GM21381 (cell line): ENCODE results near the gene VSIG10L2.
"Not testable (repeated sequence)": the region's sequence is repeated elsewhere in the genome, so short reads cannot be mapped to it uniquely, and the experiment has no call there.

Experiments used
- ATAC-seq: cut with Tn5 transposase; IDR thresholded peaks from one replicate; pipeline ENCODE4 v1.9.1; 2021; ENCODE audit warnings: mild to moderate bottlenecking, moderate library complexity; ENCODE audit not compliant: unreplicated experiment

Gene VSIG10L2

DNA sequence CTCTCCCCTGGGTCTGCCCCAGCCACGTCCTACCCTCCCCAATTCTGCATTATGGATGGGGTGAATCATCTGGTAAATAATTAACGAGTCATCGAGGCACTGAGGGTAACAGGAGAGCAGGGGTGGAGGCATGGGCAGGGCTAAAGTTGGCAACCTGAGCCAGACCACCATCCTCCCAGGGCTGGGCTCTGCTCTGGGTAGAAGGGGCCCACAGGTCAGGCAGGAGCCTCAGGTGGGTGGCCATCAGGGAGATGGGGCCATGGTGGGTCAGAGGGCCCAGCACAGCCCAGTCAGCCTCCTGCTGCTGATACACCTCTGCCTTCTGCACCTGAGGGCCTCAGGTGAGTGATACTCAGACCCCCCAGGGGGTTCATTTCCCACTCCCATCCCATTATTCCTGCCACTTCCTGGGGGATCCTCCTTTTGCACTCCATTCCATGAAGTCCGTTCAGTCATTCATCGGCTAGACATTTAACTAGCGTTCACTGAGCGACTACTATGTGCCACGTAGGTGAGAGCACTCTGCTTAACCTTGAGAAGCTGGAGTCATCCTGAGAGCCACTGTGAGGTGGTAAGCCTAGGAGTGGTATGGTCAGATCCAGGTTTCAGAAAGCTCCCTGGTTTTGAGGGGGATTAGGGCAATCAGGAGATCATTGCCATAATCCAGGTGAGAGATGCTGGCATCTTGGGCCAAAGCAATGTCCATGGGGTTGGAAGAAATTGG, at the start of gene VSIG10L2:
Gene VSIG10L2 (plus strand): TSS at position 248 of the 724 bp plus-strand sequence. CDS start 12 bp downstream, at position 260.
- ATAC-seq = no peak

DNA sequence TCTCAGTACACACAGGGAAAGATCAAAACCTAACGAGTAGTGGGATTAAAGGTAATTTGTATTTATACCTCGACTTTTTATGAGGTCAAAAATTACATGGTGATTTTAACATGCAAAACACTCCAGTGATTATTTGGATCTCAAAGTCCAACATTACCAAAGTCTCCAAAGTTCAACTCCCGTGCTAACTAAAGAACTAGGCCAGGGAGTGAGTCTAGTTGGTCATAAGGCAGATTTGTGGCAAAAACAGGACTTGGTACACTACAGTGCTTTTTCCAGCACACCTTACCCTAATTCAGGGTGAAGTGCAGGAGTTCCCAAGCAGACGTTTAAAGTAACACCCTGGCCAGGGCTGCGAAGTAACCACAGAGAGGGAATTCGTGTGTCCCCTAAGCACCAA, 44.0 kb upstream of the VSIG10L2 start:
- ATAC-seq = no peak

DNA sequence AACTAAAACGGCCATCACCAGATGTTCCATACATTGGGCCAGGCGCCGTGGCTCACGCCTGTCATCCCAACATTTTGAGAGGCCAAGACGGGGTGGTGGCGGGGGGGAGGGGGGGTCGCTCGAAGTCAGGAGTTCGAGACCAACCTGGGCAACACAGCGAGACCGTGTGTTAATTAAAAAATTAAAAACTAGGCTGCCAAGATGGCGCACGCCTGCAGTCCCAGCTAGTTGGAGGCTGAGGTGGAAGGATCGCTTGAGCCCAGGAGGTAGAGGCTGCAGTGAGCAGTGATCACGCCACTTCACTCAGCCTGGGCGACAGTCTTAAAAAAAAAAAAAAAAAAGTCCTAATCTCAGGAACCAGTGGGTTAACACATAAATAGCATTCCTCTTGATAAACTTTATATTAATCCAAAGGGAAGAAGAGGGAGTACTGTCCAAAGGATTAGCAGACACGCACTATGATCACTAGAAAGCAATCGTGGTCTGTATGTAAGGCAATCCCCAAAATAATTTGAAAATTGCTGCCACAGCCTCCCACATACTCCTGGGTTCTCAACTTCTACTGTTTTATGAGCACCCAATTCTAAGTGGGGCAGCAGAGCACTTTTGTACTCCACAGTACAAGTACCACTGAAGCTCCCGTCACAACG, 43.4 kb upstream of the VSIG10L2 start:
- no peak for ATAC-seq

DNA sequence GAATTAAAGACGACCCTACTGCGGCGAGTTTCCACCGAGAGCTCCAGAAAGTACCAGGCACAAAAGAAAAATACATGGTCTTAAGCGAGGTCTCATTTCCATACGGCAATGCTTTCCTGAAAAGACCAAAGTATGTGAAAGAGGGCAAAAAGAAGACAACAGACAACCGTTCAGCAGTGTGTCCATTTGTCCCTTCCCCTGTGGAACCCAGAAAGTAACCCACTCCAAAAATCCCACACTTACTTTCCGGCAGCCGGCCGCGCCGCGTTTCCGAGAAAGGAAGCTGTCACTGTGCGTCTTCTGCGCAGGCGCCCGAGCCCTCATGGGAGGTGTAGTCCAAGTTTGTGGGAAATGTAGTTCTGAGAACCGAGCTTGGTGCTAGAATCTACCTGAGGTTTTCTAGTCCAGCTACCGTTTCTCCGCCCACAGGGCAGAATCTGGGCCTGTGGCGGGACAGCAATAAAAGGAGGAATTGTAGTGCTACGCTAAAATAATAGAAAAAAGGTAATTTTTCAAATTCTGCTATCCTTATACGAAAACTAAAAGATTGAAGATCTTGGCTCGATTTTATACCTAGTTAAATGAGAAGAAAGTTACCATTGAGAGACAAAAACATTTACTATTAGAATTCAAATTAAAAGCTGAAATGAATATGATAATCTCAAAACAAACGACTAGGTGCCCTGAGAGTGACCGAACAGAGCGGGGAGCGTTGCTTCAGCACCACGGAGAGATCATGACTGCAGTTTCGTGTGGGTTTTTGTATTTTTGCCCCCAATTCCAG, 42.7 kb upstream of the VSIG10L2 start, which contains the start of gene PUS3:
Gene PUS3 (minus strand): TSS at position 280 of the 784 bp plus-strand sequence. CDS start 6,922 bp downstream, outside the sequence.
- peak; percentile 99 for ATAC-seq

DNA sequence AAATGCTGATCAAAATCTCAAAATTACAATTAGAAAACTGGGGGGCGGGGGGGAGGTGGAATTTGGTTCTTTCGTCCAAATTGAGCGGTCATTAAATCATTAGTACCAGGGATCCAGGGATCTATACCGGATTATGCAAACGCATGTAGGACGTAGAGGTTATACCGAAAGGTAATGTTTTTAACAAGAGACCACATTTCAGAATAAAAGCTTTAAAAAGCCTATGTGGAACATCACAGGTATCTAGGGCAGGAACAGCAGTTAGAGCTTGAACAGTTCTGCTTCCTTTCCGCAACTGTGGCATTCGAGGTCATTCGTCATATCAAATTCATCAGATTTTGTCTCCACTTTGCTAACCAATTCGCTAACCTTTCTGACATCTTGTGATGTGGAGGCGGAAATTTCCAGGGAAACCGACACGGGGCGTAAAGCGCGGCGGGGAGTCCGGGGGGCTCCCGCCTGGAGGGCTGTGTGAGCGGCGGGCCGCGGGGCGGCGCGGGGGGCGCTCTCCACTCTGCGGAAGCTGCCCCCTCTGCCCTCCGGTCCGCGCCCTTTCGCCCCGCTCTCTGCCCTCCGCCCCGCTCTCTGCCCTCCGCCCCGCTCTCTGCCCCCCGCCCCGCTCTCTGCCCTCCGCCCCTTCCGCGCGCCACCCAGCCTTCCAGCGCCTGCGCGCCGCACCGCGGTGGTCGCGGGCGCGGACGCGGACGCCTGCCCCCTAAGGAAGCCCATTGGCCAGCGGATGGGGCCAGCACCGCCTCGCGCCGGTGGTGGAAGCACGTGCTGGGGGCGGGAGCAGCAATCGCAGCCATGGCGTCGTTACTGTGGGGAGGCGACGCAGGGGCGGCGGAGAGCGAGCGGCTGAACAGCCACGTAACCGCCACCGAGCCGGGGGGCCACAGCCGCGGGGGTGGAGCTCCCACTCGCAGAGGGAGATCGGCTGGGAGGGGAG, 41.9 kb upstream of the VSIG10L2 start, which contains the start of gene DDX25:
Gene DDX25 (plus strand): TSS at position 798 of the 949 bp plus-strand sequence. CDS start 10 bp downstream, at position 808.
- ATAC-seq = no peak

DNA sequence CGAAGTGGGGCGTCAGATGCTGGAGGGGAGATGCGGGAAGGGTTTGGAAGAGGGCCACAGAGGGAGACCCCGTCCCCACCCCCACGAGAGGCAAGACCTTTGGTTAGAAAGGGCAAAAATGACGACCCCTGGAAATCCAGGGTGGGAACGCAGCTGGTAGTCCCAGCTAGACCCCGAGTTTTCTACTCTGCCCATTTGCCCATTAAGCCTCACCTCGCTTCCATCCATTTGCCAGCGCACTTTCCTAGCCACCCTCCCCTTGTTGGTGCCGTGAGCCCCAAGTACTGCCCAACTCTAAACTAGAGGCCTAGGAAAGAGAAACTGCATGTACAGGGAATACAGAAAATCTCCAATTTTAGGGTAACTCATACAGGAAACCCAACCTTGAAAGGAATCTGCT, 41.2 kb upstream of the VSIG10L2 start:
- no peak for ATAC-seq

DNA sequence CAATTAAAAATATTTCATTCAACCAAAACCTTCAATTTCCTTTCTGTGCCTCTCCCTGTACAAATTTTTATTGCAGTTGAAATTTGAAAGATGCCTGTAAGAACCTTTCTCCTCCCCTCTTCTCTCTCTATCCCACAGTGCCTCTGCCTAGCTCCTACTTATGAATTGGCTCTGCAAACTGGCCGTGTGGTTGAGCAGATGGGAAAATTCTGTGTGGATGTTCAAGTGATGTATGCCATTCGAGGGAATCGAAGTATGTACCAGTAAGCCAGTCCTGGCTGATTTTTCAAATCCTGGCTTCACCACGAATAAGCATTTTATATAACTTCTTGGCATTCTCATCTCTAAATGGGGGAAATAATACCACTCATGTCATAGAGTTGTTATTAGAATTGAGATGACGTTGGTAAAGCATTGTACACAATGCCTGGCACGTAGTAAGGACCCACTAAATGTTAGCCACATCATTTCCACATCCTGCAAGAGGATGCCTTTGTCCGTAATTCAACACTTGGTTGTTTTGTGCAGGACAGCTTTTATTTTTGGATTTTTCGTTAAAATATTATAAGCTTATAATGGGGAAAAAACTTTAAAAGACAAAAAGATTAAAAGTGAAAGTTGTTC, 35.5 kb upstream of the VSIG10L2 start:
- ATAC-seq = no peak

DNA sequence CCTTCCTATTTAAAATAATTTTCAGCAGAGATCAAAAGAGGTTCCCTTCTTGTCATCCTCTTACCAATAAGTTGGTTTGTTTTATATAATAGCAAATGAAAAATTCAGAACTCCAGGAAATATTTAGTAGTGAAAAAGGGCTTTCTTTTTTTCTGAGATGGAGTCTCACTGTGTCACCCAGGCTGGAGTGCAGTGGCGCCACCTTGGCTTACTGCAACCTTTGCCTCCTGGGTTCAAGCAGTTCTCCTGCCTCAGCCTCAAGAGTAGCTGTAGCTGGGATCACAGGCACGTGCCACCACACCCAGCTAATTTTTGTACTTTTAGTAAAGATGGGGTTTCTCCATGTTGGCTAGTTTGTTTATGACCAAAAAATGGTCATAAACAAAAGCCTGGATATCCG, 31.2 kb upstream of the VSIG10L2 start:
- ATAC-seq = not testable (repeated sequence)

DNA sequence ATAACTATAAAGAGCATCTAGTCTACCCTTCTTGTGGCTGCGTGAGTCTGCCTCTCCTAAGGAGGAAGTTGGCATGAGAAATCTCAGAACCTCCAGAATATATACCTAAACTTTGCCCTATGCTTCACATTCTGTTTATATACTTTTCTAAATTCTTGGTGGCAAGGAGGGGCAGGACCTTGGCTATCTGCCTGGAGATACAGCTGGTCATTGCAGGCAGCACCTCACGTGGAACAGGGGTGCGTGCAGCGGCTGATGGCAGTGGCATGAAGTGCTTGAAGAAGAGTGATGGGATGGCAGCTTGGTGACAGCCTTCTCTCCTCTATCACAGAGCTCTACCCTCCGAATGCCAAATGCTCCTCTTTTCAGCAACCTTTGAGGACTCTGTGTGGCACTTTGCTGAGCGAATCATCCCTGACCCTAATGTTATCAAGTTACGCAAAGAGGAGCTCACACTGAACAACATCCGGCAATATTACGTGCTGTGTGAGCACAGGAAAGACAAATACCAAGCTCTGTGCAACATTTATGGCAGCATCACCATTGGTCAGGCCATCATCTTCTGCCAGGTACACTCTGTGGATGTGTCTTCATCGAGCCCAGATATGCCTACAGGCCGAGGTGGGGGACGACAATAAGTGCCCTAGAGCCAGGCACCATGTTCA, 29.0 kb upstream of the VSIG10L2 start:
- ATAC-seq = no peak

DNA sequence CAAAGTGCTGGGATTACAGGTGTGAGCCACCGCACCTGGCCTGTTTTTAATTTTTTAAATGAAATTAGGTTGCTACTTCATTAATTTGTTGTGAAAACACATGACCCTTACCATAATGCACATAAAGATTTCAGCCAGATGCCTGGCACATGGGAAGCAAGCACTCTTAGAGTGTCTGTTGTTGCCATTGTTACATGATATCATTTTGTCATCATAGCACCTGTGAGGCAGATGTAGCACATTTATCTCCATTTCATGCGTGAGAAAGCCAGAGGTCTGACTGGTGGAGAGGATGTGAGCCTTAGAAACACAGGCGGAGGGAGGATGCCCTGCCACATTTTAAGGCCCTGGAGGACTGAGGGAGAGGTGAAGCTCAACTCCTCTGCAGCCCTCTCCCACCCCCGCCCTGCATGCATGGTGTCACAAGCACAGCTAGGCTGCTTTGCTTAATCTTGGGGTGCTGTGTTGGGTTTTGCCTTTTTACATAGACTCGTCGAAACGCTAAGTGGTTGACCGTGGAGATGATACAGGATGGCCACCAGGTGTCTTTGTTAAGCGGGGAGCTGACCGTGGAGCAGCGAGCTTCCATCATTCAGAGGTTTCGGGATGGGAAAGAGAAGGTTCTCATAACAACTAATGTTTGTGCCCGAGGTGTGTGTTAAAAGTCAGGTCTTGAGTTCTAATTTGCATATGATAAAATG, 27.6 kb upstream of the VSIG10L2 start:
- no peak for ATAC-seq

DNA sequence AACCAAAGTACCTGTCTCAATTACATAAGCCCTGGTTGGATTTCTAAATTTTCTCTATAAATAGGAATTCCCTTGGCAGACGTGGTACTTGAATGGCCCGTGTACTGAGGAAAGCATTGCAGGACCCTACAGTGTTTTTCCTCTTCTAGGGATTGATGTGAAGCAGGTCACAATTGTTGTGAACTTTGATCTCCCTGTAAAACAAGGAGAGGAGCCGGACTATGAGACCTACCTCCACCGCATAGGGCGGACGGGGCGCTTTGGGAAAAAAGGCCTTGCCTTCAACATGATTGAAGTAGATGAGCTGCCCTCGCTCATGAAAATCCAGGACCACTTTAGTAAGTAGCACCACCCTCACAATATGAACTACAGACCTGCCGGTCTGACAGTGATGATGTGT, 24.8 kb upstream of the VSIG10L2 start:
- no peak for ATAC-seq

DNA sequence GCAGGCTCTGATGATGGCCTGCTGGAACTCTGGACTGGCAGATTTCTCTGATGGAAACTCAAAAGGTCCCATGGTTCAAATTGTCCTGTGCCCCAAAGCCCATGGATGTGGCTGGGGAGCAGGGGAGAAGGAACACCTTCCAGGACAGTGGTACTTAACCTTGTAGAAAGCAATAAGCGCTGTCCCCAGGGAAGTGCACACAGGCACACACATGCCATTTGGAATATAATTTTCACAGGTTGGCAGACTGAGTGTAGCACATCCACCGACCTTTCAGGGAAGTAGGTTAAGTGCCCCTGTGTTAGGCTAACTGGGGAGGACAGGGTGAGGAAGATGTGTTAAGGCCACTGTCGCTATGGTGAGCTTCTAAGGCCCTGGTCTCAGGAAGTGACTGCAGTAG, 23.7 kb upstream of the VSIG10L2 start:
- no peak for ATAC-seq

DNA sequence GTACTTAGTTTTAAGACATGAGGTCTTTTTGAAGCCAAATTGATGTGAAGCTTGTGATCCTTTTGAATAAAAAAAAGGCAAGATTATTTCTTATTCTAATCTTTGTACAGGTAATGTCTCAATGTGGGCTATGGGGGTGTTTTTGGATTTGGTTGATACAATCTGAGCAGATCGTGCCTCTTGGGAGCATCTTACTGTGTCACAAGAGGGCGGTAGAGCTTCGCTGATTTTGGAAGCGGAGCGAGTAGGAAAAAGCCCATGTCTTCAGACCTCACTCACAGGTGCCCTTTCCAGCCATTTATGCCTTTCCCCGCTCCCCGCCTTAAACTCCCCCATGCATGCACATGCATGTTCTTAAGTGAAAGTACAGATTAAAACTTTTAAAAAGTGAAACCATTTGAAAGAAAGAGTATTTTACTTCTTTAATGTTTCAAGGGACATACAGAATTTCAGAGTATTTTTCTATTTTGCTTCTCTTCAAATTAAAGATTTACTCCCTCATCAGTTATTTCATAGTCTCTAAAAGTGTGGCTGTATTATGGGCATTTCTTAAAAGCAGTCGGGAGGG, 22.7 kb upstream of the VSIG10L2 start:
- ATAC-seq = peak; percentile 64

DNA sequence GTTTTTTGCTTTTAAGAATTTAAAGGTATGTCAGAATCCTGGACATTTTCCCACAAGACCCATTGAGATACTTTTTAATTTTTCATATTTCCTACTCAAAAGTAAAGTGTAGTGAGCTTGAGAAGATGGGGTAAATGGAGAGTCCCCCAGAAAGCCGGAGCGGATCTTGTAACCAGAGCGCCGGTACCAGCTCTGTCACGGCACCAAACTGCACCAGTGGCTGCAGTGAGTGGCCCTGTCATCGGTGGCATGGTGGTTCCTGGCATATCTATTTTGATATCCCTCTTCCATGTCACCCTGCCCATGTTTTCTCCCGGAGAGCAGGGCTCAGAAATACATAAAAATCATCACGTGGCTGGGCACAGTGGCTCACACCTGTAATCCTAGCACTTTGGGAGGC, 22.2 kb upstream of the VSIG10L2 start:
- no peak for ATAC-seq

DNA sequence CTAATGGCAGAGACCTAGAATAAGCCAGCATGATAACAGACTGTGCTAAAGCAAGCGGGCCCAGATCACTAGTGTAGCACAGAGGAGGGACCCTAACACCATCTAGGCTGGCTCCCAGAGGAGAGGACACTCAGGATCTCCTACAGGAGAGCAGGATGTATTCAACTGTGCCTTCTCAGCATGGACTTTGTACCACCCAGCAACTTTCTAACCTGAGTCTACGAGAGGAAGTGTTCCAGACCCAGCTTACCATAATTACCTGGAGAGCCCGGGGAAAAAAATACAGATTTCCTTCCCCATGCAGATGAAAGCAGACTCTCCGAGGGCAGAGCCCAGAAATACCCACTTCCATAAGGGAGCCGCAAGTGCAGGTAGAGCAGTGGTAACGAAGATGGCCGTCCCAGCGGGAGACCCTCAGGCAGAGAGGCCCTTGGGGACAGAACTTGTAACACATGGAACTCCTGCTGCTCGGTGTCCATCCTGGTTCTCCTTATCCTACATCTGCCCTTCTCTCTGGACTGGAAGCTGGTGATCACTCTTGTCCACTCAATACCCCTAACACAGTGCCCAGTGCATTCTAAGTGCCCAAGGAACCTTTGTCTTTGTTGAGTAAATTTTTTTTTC, 21.3 kb upstream of the VSIG10L2 start:
- ATAC-seq = no peak

DNA sequence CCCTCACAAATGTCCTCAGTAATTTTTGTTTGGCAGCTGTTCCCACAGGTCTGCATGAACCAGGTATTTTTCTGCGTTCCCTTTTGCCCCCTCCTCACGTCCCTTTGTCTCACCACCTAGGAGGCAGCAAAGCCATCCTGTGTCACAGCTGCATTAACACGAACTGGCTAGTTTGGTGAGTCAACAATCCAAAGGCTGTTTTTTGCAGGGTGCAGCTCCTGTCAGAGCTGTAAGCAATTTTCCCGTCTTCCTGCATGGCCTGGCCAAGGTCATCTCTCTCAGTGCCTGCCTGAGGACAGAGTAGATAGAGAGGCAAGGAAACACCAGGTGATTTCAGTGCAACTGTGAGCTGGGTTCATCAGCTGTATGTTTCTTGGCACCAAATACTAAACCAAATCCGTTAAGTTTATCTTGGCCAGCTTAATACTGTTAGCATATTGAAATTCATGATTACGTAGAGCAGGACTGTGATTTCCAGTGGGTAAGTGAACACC, 20.6 kb upstream of the VSIG10L2 start:
- no peak for ATAC-seq

DNA sequence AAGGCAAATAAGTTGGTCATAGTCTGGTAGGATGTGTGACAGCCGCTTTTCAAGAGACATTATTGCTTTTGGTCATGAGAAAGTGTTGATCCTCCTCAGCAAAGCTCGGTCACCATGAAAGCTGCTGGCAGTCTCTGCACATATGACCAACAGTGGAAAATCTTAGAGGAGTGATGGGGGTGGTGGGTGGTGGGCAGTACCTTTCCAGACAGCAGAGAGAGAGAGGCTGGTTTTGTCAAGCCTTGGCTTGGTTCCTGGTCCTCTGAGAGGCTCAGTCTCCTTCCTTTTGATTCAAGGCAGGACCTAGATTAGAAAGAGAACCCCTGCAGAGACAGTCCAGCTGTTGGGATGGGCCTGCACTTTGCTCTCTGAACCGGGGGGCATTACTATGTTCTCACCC, 20.0 kb upstream of the VSIG10L2 start:
- ATAC-seq = no peak

DNA sequence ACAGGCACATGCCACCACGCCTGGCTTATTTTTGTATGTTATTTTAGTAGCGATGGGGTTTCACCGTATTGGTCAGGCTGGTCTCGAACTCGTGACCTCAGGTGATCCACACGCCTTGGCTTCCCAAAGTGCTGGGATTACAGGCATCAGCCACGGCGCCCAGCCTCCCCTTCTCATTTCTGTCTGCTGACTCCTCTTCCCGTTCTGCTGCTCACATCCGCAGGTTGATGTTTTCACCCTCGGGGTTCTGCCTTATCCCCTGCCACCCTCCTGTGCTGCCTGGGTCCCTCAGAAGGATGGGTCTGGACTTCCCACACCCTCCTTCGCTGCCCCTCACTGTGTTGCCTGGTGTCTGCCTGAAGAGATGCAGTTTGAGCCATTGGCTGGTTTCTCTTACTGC, 19.2 kb upstream of the VSIG10L2 start:
- no peak for ATAC-seq
